MM.1S (cell line): ENCODE results near the gene CRTAC1.

Experiments
- DNase-seq: peaks from one replicate; pipeline ENCODE4 v3.0.0-alpha.2; 2015
- H2AFZ ChIP-seq: fragments of 300-600 bp; sonication (generic); 2 replicates; pipeline ENCODE4 v1.6.0; 2016; ENCODE audit warnings: antibody characterized with exemption, low read length
- H3F3A ChIP-seq: fragments of 300-600 bp; sonication (generic); 2 replicates; pipeline ENCODE4 v1.6.1; 2016; ENCODE audit warnings: mild to moderate bottlenecking, antibody characterized with exemption, low read length, moderate library complexity, mixed read lengths; ENCODE audit not compliant: insufficient read depth
- H3K27ac ChIP-seq: fragments of 300-600 bp; sonication (generic); 2 replicates; pipeline ENCODE4 v1.5.1; 2016; ENCODE audit warnings: mild to moderate bottlenecking, low read length
- H3K27me3 ChIP-seq: fragments of 300-600 bp; sonication (generic); replicated peaks from 2 replicates; pipeline ENCODE4 v1.6.0; 2016; ENCODE audit warnings: low read length; ENCODE audit not compliant: insufficient read depth
- H3K36me3 ChIP-seq: fragments of 300-600 bp; sonication (generic); replicated peaks from 2 replicates; pipeline ENCODE4 v1.6.1; 2016; ENCODE audit warnings: mild to moderate bottlenecking, low read length, mixed read lengths; ENCODE audit not compliant: insufficient read depth
- H3K4me1 ChIP-seq: fragments of 300-600 bp; sonication (generic); 2 replicates; pipeline ENCODE4 v1.6.1; 2016; ENCODE audit warnings: low read length, mixed read lengths
- H3K4me2 ChIP-seq: fragments of 300-600 bp; sonication (generic); 2 replicates; pipeline ENCODE4 v1.6.0; 2016; ENCODE audit warnings: low read depth, low read length
- H3K4me3 ChIP-seq: fragments of 300-600 bp; sonication (generic); 2 replicates; pipeline ENCODE4 v1.5.1; 2016; ENCODE audit warnings: low read length, mixed read lengths
- H3K79me2 ChIP-seq: fragments of 300-600 bp; sonication (generic); 2 replicates; pipeline ENCODE4 v1.6.1; 2016; ENCODE audit warnings: mixed run types, low read length, mixed read lengths
- H3K9ac ChIP-seq: fragments of 300-600 bp; sonication (generic); 2 replicates; pipeline ENCODE4 v1.6.1; 2016; ENCODE audit warnings: low read length, mixed read lengths
- H3K9me2 ChIP-seq: fragments of 300-600 bp; sonication (generic); replicated peaks from 2 replicates; pipeline ENCODE4 v1.6.1; 2016; ENCODE audit warnings: mild to moderate bottlenecking, low read length, mixed read lengths; ENCODE audit not compliant: insufficient read depth
- H3K9me3 ChIP-seq: fragments of 300-600 bp; sonication (generic); replicated peaks from 2 replicates; pipeline ENCODE4 v1.6.1; 2016; ENCODE audit warnings: mild to moderate bottlenecking, low read length, mixed read lengths; ENCODE audit not compliant: insufficient read depth
- H4K20me1 ChIP-seq: fragments of 300-600 bp; sonication (generic); 2 replicates; pipeline ENCODE4 v1.6.1; 2016; ENCODE audit warnings: mild to moderate bottlenecking, low read length, moderate library complexity, mixed read lengths; ENCODE audit not compliant: insufficient read depth
- EZH2 ChIP-seq: fragments of 300-600 bp; sonication (generic); optimal IDR thresholded peaks from 2 replicates; pipeline ENCODE3; 2017; ENCODE audit warnings: low read depth, mild to moderate bottlenecking, antibody characterized with exemption, low read length, mixed read lengths
- EZH2phosphoT487 ChIP-seq: fragments of 300-600 bp; sonication (generic); IDR thresholded peaks from 2 replicates; pipeline ENCODE4 v1.6.1; 2018; ENCODE audit warnings: antibody characterized with exemption, low read length
- TF ChIP-seq, protein P1 (sequence below): fragments of 300-600 bp; sonication (generic); IDR thresholded peaks from 2 replicates; pipeline ENCODE4 v1.5.1; 2016; ENCODE audit warnings: antibody characterized with exemption, low read length, mixed read lengths

The CRTAC1 gene

GRCh38 chr10:97977673-97978072, 52.7 kb downstream of the CRTAC1 start:
- no peak overlapping the region for H3K27ac ChIP-seq
- H3K27me3 ChIP-seq: peaks cover 37% of the 10 kb centered on the region
- no peak overlapping the region for H3K9ac ChIP-seq
- H3K9me3 ChIP-seq: no peaks in the 10 kb centered on the region
- H3K4me3 ChIP-seq: no peak overlapping the region
- H3F3A ChIP-seq: no peaks in the 10 kb centered on the region
- DNase-seq: no peak
- TF ChIP-seq, protein P1, sequence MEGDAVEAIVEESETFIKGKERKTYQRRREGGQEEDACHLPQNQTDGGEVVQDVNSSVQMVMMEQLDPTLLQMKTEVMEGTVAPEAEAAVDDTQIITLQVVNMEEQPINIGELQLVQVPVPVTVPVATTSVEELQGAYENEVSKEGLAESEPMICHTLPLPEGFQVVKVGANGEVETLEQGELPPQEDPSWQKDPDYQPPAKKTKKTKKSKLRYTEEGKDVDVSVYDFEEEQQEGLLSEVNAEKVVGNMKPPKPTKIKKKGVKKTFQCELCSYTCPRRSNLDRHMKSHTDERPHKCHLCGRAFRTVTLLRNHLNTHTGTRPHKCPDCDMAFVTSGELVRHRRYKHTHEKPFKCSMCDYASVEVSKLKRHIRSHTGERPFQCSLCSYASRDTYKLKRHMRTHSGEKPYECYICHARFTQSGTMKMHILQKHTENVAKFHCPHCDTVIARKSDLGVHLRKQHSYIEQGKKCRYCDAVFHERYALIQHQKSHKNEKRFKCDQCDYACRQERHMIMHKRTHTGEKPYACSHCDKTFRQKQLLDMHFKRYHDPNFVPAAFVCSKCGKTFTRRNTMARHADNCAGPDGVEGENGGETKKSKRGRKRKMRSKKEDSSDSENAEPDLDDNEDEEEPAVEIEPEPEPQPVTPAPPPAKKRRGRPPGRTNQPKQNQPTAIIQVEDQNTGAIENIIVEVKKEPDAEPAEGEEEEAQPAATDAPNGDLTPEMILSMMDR: no peak
- TF ChIP-seq EZH2 (no peak), EZH2phosphoT487 (no peak)
- no peaks in the 10 kb centered on the region for H3K4me1 ChIP-seq
- H3K79me2 ChIP-seq: no peaks in the 10 kb centered on the region
- H4K20me1 ChIP-seq: no peaks in the 10 kb centered on the region
- no peaks in the 10 kb centered on the region for H3K9me2 ChIP-seq
- H3K4me2 ChIP-seq: no peak overlapping the region
- no peaks in the 10 kb centered on the region for H3K36me3 ChIP-seq
- H2AFZ ChIP-seq: no peak overlapping the region

DNA sequence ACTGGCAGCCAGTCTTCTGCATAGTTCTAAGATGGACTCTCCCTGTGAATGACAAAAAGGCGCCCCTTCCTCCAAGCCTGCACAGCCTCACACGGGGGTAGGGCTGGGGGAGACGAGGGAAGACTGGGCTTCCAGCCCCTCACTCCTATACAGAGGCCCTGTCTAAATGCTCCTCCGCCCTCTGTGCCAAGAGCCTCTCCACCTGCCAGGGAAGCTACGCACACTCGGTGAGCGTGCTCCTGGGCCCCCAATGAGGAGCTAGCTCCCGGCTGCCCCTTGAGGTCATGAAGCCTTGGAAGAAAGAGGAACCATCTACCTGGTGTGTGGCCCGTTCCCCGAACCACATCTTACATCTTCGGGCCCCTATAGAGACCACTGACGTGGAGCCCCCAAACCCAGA, 54.8 kb downstream of the CRTAC1 start:
- TF ChIP-seq, protein P1: no peak
- no peak for TF ChIP-seq EZH2phosphoT487
- no peak for TF ChIP-seq EZH2
- H3K79me2 ChIP-seq: no peaks in the 10 kb centered on the region
- no peaks in the 10 kb centered on the region for H3K4me1 ChIP-seq
- no peak overlapping the region for H3K4me2 ChIP-seq
- peaks cover 32% of the 10 kb centered on the region for H3K27me3 ChIP-seq
- H3K36me3 ChIP-seq: no peaks in the 10 kb centered on the region
- no peak overlapping the region for H3K9ac ChIP-seq
- H2AFZ ChIP-seq: no peak overlapping the region
- no peak overlapping the region for H3K27ac ChIP-seq
- H3F3A ChIP-seq: no peaks in the 10 kb centered on the region
- no peaks in the 10 kb centered on the region for H4K20me1 ChIP-seq
- H3K9me2 ChIP-seq: no peaks in the 10 kb centered on the region
- no peak for DNase-seq
- no peaks in the 10 kb centered on the region for H3K9me3 ChIP-seq
- H3K4me3 ChIP-seq: no peak overlapping the region

DNA sequence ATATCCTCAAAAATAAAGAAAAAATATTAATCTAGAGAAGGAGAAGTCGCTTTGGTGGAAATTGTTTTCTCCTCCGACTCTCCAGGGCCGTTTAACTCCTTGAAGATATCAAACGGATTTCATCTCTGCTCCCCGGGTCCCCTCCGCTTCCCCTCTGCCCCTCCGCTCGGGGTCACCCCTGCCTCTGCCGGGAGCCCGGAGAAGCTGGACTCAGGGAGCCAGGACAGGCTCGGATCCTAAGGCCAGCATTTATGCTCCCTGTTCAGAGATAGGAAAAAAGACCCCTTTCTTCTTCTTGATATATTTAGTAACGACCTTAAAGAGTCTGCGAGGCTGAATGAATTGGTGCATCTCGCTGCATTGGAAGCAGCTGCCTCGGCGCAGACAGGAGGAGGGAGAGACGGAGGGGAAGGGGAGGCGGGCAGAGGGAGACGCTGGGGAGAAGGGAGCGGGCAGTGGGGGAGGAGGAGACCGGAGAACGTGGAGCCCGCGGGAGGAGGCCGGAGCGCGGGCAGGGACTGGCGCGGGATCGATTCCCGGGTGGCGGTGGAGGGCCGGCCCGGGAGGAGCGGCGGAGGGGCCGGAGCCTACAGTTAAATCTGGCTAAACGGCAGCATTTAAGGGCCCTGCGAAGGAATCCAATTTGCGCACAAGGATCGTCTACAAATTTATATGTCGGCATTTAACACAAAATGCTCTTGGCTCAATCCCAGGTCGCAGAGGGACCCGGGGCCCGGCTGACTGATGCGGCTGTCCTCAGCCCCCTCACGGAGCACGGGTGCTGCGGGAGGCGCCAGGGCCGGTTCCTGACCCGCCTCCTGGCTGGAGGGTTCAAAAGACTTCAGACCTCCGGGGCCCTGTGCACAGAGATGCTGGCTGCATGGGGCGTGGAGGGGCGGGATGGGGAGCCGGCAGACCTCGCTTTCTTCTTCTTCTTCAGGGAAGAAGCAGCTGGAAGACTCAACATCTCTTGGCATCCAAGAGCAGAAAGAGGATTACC, 55.6 kb downstream of the CRTAC1 start:
- H3K4me3 ChIP-seq: no peak overlapping the region

More for the DNA sequence above, 55.6 kb downstream of the CRTAC1 start:
- Histone ChIP-seq H3F3A (no peaks in the 10 kb centered on the region), H3K36me3 (no peaks in the 10 kb centered on the region), H3K9me2 (no peaks in the 10 kb centered on the region), H3K9ac (no peak overlapping the region), H3K4me1 (no peaks in the 10 kb centered on the region), H3K27ac (no peak overlapping the region), H2AFZ (no peak overlapping the region), H3K79me2 (no peaks in the 10 kb centered on the region), H3K9me3 (no peaks in the 10 kb centered on the region), H4K20me1 (no peaks in the 10 kb centered on the region), H3K4me2 (no peak overlapping the region), H3K27me3 (peaks cover 30% of the 10 kb centered on the region)
- DNase-seq: no peak
- TF ChIP-seq, protein P1: no peak
- TF ChIP-seq EZH2: no peak
- no peak for TF ChIP-seq EZH2phosphoT487
